GM12891 (cell line): ENCODE measurements around the gene NR5A2.

Source experiments
- POLR2A ChIP-seq: IDR thresholded peaks from 2 replicates; pipeline ENCODE4 v1.6.1; 2011; ENCODE audit warnings: low read depth, low read length, control low read depth
- POLR2AphosphoS5 ChIP-seq: IDR thresholded peaks from 2 replicates; pipeline ENCODE4 v1.6.1; 2011; ENCODE audit warnings: low read depth, low read length, control low read depth

- TF ChIP-seq POLR2A (no peak), POLR2AphosphoS5 (no peak)
Measured at GRCh38 chr1:200082329-200082728, 54.8 kb downstream of the NR5A2 start.
